Thymus (tissue), 11 donors: ENCODE data around the gene FRA10AC1. TPM values are rescaled to one million over a fixed set of nuclear protein-coding genes. Genes with fewer than 3 reads are reported as not detected.
"Not testable (repeated sequence)": the region's sequence is repeated elsewhere in the genome, so short reads cannot be mapped to it uniquely, and the experiment has no call there.

Source experiments
- DNase-seq, 9 donors: peaks; one replicate each; pipeline ENCODE4 v3.0.0-alpha.2; 2013; ENCODE audit warnings: low spot score in 9 of 9, low read depth in 6 of 9, missing footprints in 1 of 9
- H3K27ac ChIP-seq, 2 donors: one replicate each; pipeline ENCODE4 v1.5.1; 2013; ENCODE audit warnings: control low read depth in 1 of 2, low read depth in 1 of 2, low read length in 1 of 2, mild to moderate bottlenecking in 1 of 2, moderate library complexity in 1 of 2
- H3K27me3 ChIP-seq, 2 donors: one replicate each; pipeline ENCODE4 v1.5.1; 2013; ENCODE audit warnings: low read length in 1 of 2; ENCODE audit not compliant: control insufficient read depth in 2 of 2, insufficient read depth in 1 of 2
- H3K36me3 ChIP-seq, 2 donors: one replicate each; pipeline ENCODE4 v1.5.1; 2013; ENCODE audit warnings: low read length in 1 of 2, mild to moderate bottlenecking in 1 of 2, moderate library complexity in 1 of 2; ENCODE audit not compliant: control insufficient read depth in 2 of 2, insufficient read depth in 2 of 2
- H3K4me1 ChIP-seq, 2 donors: one replicate each; pipeline ENCODE4 v1.5.1; 2013; ENCODE audit warnings: low read length in 2 of 2; ENCODE audit not compliant: control insufficient read depth in 2 of 2, insufficient read depth in 2 of 2
- H3K4me3 ChIP-seq, 2 donors: one replicate each; pipeline ENCODE4 v1.5.1; 2013; ENCODE audit warnings: low read length in 2 of 2, control low read depth in 1 of 2, mild to moderate bottlenecking in 1 of 2
- H3K9me3 ChIP-seq, 2 donors: one replicate each; pipeline ENCODE4 v1.5.1; 2013; ENCODE audit warnings: low read length in 1 of 2, mild to moderate bottlenecking in 1 of 2; ENCODE audit not compliant: control insufficient read depth in 2 of 2, insufficient read depth in 1 of 2
- WGBS: extraction: QIAGEN DNeasy Blood & Tissue Kit; methylation state at CpG from one replicate; pipeline ENCODE4 v1.1.7; 2013; 5-methylcytosine and 5-hydroxymethylcytosine counted together
- polyA plus RNA-seq: library from polyadenylated mRNA; stranded (reverse); fragments of 200-250 nt; gene quantifications from one replicate; pipeline ENCODE4 v1.2.3, GENCODE V29; 2013
- total RNA-seq: library from RNA; stranded (reverse); fragments of 120-200 nt; gene quantifications from one replicate; pipeline ENCODE4 v1.2.4, GENCODE V29; 2013
- donor health status: healthy.

The FRA10AC1 gene
- total and polyA plus RNA-seq, 2 donors = 6.7 to 20.7 TPM

DNA sequence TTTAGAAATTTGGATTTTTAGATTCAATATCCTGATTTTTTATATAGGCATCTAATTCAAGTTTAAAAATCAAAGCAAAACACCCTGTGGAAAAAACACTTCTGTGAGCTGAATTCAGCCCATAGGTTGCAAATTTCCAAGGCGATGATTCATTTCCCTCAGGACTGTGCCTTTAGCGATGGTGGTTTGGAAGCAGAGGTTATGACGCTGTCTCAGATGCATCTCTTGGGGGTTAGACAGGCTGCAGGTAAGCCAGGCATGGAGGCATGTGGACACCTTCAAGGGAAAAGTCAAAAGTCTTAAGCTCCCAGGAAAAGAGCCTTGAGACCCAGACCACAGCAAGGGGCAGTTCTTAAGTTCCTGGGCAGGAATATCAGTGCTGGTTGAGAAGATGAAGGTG lies 9.5 kb upstream of the FRA10AC1 start:
- Histone ChIP-seq H3K27me3 (no peaks in the 10 kb centered on the region), H3K9me3 (no peaks in the 10 kb centered on the region), H3K4me3 (no peak overlapping the region), H3K27ac (no peak overlapping the region), H3K36me3 (no peaks in the 10 kb centered on the region), H3K4me1 (no peaks in the 10 kb centered on the region)
- no peak for DNase-seq
- WGBS = 96% methylated on average over 3 of the region's 3 CpGs

GRCh38 chr10:93710333-93710909 lies 8.0 kb upstream of the FRA10AC1 start:
- Histone ChIP-seq H3K27ac (no peak overlapping the region), H3K27me3 (no peaks in the 10 kb centered on the region), H3K4me1 (no peaks in the 10 kb centered on the region), H3K9me3 (no peaks in the 10 kb centered on the region), H3K36me3 (no peaks in the 10 kb centered on the region), H3K4me3 (no peak overlapping the region)
- DNase-seq = peak in 1 of 9 donors; percentile 5
- WGBS = 92% methylated on average over 5 of the region's 5 CpGs

- H3K36me3 ChIP-seq = no peaks in the 10 kb centered on the region
- DNase-seq = no peak
- H3K9me3 ChIP-seq = no peaks in the 10 kb centered on the region
- no peak overlapping the region for H3K27ac ChIP-seq
- no peaks in the 10 kb centered on the region for H3K27me3 ChIP-seq
- no peak overlapping the region for H3K4me3 ChIP-seq
- H3K4me1 ChIP-seq = peaks cover 0 to 4% of the 10 kb centered on the region in 2 donors
These were observed 5.2 kb upstream of the FRA10AC1 start for GRCh38 chr10:93707623-93708022.

- Histone ChIP-seq H3K9me3 (no peaks in the 10 kb centered on the region), H3K4me1 (peaks cover 5 to 6% of the 10 kb centered on the region in 2 donors), H3K4me3 (no peak overlapping the region), H3K27me3 (no peaks in the 10 kb centered on the region), H3K27ac (no peak overlapping the region), H3K36me3 (peaks cover 0 to 1% of the 10 kb centered on the region in 2 donors)
- DNase-seq = no peak
- 87% methylated on average over 5 of the region's 5 CpGs for WGBS
These were observed 2.1 kb upstream of the FRA10AC1 start for GRCh38 chr10:93704451-93704850.

GRCh38 chr10:93703841-93704240 lies 1.4 kb upstream of the FRA10AC1 start:
- WGBS = 76% methylated on average over 1 of the region's 1 CpG
- H3K36me3 ChIP-seq = peaks cover 0 to 6% of the 10 kb centered on the region in 2 donors
- no peak overlapping the region for H3K27ac ChIP-seq
- H3K9me3 ChIP-seq = no peaks in the 10 kb centered on the region
- H3K27me3 ChIP-seq = no peaks in the 10 kb centered on the region
- DNase-seq = no peak
- H3K4me1 ChIP-seq = peaks cover 5 to 6% of the 10 kb centered on the region in 2 donors
- H3K4me3 ChIP-seq = no peak overlapping the region

GRCh38 chr10:93703066-93703465 lies 674 bp upstream of the FRA10AC1 start:
- peaks cover 0 to 9% of the 10 kb centered on the region in 2 donors for H3K36me3 ChIP-seq
- peak overlapping the region; percentile 83 to 85 for H3K4me3 ChIP-seq
- 1% methylated on average over 12 of the region's 12 CpGs for WGBS
- H3K27me3 ChIP-seq = no peaks in the 10 kb centered on the region
- H3K4me1 ChIP-seq = peaks cover 5 to 6% of the 10 kb centered on the region in 2 donors
- H3K27ac ChIP-seq = peak overlapping the region in 1 of 2 donors; percentile 87
- no peaks in the 10 kb centered on the region for H3K9me3 ChIP-seq
- peak in 3 of 9 donors; percentile 3 to 17 (median 9) for DNase-seq

- H3K27ac ChIP-seq = peak overlapping the region; percentile 87 to 90
- peak in 1 of 9 donors; percentile 3 for DNase-seq
- WGBS = 3% methylated on average over 9 of the region's 9 CpGs
- H3K4me1 ChIP-seq = peaks cover 5 to 6% of the 10 kb centered on the region in 2 donors
- H3K4me3 ChIP-seq = peak overlapping the region; percentile 83 to 85
- H3K36me3 ChIP-seq = peaks cover under 1 to 13% of the 10 kb centered on the region in 2 donors
- no peaks in the 10 kb centered on the region for H3K9me3 ChIP-seq
- no peaks in the 10 kb centered on the region for H3K27me3 ChIP-seq
These were observed 554 bp downstream of the FRA10AC1 start for GRCh38 chr10:93701866-93702209.

DNA sequence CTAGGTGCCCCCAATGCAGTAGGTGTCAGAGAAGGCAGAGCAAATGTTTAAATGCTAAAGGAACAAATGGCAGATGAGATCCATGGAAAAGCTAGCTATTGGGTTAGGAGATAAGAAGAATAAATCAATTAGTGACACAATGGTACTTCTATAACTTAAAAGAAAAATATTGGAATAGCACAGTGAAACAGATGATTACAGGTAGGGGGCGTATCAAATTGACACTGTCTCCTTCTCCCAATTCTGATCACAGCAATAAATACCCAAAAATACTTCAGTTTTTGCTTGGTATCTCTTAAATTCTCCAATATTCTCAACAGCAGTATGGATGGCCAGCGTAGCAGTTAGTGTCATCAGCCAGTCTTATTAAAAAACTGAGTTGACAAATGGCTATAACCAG lies 5.2 kb downstream of the FRA10AC1 start:
- H3K27me3 ChIP-seq = no peaks in the 10 kb centered on the region
- H3K27ac ChIP-seq = no peak overlapping the region
- no peaks in the 10 kb centered on the region for H3K9me3 ChIP-seq
- 98% methylated on average over 2 of the region's 2 CpGs for WGBS
- no peak overlapping the region for H3K4me3 ChIP-seq
- peaks cover 2 to 5% of the 10 kb centered on the region in 2 donors for H3K4me1 ChIP-seq
- peaks cover 9 to 25% of the 10 kb centered on the region in 2 donors for H3K36me3 ChIP-seq
- DNase-seq = no peak

DNA sequence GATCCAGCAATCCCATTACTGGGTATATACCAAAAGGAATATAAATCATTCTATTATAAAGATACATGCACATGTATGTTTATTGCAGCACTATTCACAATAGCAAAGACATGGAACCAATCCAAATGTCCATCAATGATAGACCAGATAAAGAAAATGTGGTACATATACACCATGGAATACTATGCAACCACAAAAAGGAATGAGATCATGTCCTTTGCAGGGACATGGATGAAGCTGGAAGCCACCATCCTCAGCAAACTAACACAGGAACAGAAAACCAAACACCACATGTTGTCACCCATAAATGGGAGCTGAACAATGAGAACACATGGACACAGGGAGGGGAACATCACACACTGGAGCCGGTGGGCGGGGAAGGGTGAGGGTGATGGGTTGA lies 5.8 kb downstream of the FRA10AC1 start:
- H3K27ac ChIP-seq, H3K9me3 ChIP-seq, H3K4me3 ChIP-seq, H3K4me1 ChIP-seq, H3K27me3 ChIP-seq, DNase-seq: not testable (repeated sequence)
- WGBS = 100% methylated on average over 2 of the region's 2 CpGs
- peaks cover 9 to 27% of the 10 kb centered on the region in 2 donors for H3K36me3 ChIP-seq
